Measurements from ENCODE around the gene EIF4A3. TPM values are rescaled to one million over a fixed set of nuclear protein-coding genes. Genes with fewer than 3 reads are reported as not detected.
"Not testable (repeated sequence)": the region's sequence is repeated elsewhere in the genome, so short reads cannot be mapped to it uniquely, and the experiment has no call there.

Gene EIF4A3
- total RNA-seq, 4 donors from 2014 or later: 34.5 to 69.0 (median 59.2) TPM

DNA sequence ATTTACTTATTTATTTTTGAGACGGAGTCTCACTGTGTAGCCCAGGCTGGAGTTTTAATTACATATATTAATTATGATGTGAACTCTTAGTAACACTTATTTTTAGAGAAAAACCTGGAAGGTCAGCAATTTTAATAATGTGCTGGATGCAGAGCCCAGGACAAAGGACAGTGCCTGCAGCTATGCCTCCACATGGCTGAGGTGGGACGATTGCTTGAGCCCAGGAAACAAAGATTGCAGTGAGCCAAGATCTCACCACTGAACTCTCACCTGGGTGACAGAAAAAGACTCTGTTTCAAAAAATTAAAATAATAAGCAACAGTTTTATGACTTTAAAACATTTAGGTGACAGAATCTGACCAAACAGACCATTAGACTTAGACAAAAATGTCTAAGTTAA is 11.9 kb upstream of the EIF4A3 start:
- peaks cover 0 to 5% (median 0%) of the 10 kb centered on the region in 3 donors for H3K36me3 ChIP-seq
- no peak overlapping the region for H3K27ac ChIP-seq
- WGBS, 2 donors: 57 to 62% methylated on average over 2 of the region's 2 CpGs
- H3K9me3 ChIP-seq: peaks cover 0 to 8% (median 0%) of the 10 kb centered on the region in 4 donors
- no peaks in the 10 kb centered on the region for H3K4me1 ChIP-seq
- TF ChIP-seq EP300 (IDR thresholded peaks at IDR 0.05) (no peak), POLR2A (IDR thresholded peaks at IDR 0.05) (no peak)
- TF ChIP-seq, protein P1, sequence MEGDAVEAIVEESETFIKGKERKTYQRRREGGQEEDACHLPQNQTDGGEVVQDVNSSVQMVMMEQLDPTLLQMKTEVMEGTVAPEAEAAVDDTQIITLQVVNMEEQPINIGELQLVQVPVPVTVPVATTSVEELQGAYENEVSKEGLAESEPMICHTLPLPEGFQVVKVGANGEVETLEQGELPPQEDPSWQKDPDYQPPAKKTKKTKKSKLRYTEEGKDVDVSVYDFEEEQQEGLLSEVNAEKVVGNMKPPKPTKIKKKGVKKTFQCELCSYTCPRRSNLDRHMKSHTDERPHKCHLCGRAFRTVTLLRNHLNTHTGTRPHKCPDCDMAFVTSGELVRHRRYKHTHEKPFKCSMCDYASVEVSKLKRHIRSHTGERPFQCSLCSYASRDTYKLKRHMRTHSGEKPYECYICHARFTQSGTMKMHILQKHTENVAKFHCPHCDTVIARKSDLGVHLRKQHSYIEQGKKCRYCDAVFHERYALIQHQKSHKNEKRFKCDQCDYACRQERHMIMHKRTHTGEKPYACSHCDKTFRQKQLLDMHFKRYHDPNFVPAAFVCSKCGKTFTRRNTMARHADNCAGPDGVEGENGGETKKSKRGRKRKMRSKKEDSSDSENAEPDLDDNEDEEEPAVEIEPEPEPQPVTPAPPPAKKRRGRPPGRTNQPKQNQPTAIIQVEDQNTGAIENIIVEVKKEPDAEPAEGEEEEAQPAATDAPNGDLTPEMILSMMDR (IDR thresholded peaks at IDR 0.05): no peak
- no peaks in the 10 kb centered on the region for H3K27me3 ChIP-seq
- no peak overlapping the region for H3K4me3 ChIP-seq
- no peak for DNase-seq (ENCODE audit: low spot score in 2 of 2)

DNA sequence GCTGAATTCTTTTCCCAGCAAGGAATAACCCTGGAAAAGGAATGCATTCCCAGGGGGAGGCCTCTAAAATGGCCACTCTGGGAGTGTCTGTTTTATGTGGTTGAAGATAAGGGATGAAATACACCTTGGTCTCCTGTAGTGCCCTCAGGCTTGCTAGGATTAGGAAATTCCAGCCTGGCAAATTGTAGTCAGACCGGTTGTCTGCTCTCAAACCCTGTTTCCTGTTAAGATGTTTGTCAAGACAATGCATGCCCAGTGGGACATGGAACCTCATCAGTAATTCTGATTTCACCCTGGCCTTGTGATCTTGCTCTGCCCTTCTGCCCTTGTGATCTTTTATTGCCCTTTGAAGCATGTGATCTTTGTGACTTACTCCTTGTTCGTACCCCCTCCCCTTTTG is 8.7 kb upstream of the EIF4A3 start:
- 15 to 42% methylated on average over 2 of the region's 2 CpGs for WGBS, 2 donors
- not testable (repeated sequence) for DNase-seq (ENCODE audit: low spot score in 2 of 2); H3K27me3 ChIP-seq; H3K9me3 ChIP-seq; H3K27ac ChIP-seq; H3K4me3 ChIP-seq; H3K4me1 ChIP-seq; H3K36me3 ChIP-seq

DNA sequence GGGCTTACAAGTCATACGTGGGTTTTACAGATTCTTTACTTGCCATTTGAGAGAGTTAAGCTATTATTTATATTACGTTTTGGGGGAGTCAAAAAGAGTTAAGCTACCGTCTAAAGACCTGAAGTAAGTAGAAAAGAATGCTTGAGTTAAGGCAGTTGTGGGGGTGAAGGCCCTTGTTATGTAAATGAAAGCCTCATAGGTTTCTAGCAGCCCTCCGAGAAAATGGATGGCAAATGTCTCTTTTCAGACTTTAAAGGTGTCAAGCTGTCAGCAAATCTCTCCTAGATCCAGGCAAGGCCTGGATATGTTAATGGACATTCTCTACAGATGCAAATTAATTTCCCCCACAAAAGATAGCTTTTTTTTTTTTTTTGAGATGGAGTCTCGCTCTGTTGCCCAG is 7.2 kb upstream of the EIF4A3 start:
- Histone ChIP-seq H3K27ac (no peak overlapping the region), H3K4me3 (no peak overlapping the region), H3K4me1 (peaks cover 0 to 1% (median 0%) of the 10 kb centered on the region in 4 donors), H3K36me3 (peaks cover 0 to 5% (median 0%) of the 10 kb centered on the region in 3 donors), H3K9me3 (peaks cover 0 to 8% (median 0%) of the 10 kb centered on the region in 4 donors), H3K27me3 (no peaks in the 10 kb centered on the region)
- TF ChIP-seq, protein P1 (IDR thresholded peaks at IDR 0.05): no peak
- TF ChIP-seq POLR2A (IDR thresholded peaks at IDR 0.05): no peak
- TF ChIP-seq EP300 (IDR thresholded peaks at IDR 0.05): no peak
- 70 to 74% methylated on average over 5 of the region's 5 CpGs for WGBS, 2 donors
- no peak for DNase-seq (ENCODE audit: low spot score in 2 of 2)

DNA sequence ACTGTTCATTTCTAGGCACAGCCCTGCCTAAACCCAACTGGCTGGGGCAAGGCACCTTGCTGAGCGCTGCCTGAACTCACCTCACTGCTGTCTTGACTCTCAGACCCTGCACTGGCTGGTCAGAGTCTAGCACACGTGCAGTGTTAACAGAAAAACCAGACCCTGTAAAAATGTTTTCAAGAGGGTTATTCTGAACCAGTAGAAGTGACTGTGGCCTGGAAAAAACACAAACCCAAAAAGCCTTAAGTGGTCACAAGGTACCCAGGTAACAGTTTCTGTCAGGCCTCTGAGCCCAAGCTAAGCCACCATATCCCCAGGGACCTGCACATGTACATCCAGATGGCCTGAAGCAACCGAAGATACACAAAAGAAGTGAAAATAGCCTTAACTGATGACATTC is 6.1 kb upstream of the EIF4A3 start:
- H3K4me3 ChIP-seq: no peak overlapping the region
- whole genome bisulfite sequencing, 2 donors: 70 to 72% methylated on average over 3 of the region's 3 CpGs
- H3K27ac ChIP-seq: no peak overlapping the region
- peaks cover 0 to 12% (median 2%) of the 10 kb centered on the region in 4 donors for H3K4me1 ChIP-seq
- no peaks in the 10 kb centered on the region for H3K27me3 ChIP-seq
- H3K9me3 ChIP-seq: peaks cover 0 to 8% (median 0%) of the 10 kb centered on the region in 4 donors
- TF ChIP-seq, protein P1 (IDR thresholded peaks at IDR 0.05): no peak
- no peak for TF ChIP-seq EP300 (IDR thresholded peaks at IDR 0.05)
- TF ChIP-seq POLR2A (IDR thresholded peaks at IDR 0.05): no peak
- peaks cover 0 to 5% (median 0%) of the 10 kb centered on the region in 3 donors for H3K36me3 ChIP-seq
- no peak for DNase-seq (ENCODE audit: low spot score in 2 of 2)

DNA sequence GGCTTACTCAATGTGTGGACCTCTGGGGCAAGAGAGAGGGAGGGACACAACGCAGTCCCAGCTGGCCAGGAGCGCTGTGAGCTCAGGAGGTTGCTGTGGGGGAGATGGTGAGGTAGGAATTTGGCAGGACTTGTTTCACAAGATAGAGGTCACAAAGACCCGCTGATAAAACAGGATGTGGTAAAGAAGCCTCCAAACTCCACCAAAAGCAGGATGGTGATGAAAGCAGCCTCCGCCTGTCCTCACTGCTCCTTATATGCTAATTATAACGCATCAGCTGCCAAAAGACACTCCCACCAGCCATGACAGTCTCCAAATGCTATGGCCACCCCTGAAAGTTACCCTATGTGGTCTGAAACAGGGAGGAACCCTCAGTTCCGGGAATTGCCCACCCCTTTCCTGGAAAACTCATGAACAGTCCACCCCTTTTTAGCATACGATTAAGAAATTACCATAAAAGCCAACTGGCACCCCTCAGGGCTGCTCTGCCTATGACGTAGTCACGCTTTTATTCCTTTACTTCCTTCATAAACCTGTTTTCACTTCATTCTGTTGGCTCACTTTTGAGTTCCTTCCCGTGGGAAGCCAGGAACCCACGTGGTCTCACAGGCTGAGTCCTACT is 5.3 kb upstream of the EIF4A3 start:
- Histone ChIP-seq H3K9me3 (peaks cover 0 to 8% (median 0%) of the 10 kb centered on the region in 4 donors), H3K27ac (peak overlapping the region in 1 of 4 donors; percentile 77), H3K4me3 (no peak overlapping the region), H3K36me3 (peaks cover 0 to 5% (median 0%) of the 10 kb centered on the region in 3 donors), H3K4me1 (peaks cover 0 to 15% (median 2%) of the 10 kb centered on the region in 4 donors), H3K27me3 (no peaks in the 10 kb centered on the region)
- 76 to 79% methylated on average over 11 of the region's 11 CpGs for WGBS, 2 donors
- DNase-seq (ENCODE audit: low spot score in 2 of 2): no peak
- TF ChIP-seq, protein P1 (IDR thresholded peaks at IDR 0.05): no peak
- TF ChIP-seq POLR2A (IDR thresholded peaks at IDR 0.05): no peak
- no peak for TF ChIP-seq EP300 (IDR thresholded peaks at IDR 0.05)

All from tibial nerve (tissue), 4 donors.